Measurements from ENCODE around the gene RAP1GAP2.

RAP1GAP2 gene

GRCh38 chr17:2900842-2901241 is 104.6 kb downstream of the RAP1GAP2 start:
- Histone ChIP-seq H3K4me2 (ENCODE audit: low read depth, low read length) (no peak overlapping the region), H3F3A (ENCODE audit: insufficient read depth, low read length) (no peaks in the 10 kb centered on the region), H3K4me3 (ENCODE audit: low read length) (no peak overlapping the region), H3K27ac (ENCODE audit: low read length) (no peak overlapping the region), H3K36me3 (replicated peaks; ENCODE audit: insufficient read depth, low read length) (no peaks in the 10 kb centered on the region), H3K9ac (ENCODE audit: low read length) (no peak overlapping the region), H2AFZ (ENCODE audit: low read length) (no peak overlapping the region), H3K9me3 (replicated peaks; ENCODE audit: insufficient read depth, low read length) (no peaks in the 10 kb centered on the region), H3K9me2 (replicated peaks; ENCODE audit: insufficient read depth, low read length) (no peaks in the 10 kb centered on the region), H3K27me3 (replicated peaks; ENCODE audit: insufficient read depth, low read length) (peaks cover 62% of the 10 kb centered on the region), H3K4me1 (ENCODE audit: low read length) (no peaks in the 10 kb centered on the region), H3K79me2 (ENCODE audit: low read length) (no peaks in the 10 kb centered on the region), H4K20me1 (ENCODE audit: insufficient read depth, low read length) (no peaks in the 10 kb centered on the region)
- no peak for DNase-seq
- TF ChIP-seq, protein P1, sequence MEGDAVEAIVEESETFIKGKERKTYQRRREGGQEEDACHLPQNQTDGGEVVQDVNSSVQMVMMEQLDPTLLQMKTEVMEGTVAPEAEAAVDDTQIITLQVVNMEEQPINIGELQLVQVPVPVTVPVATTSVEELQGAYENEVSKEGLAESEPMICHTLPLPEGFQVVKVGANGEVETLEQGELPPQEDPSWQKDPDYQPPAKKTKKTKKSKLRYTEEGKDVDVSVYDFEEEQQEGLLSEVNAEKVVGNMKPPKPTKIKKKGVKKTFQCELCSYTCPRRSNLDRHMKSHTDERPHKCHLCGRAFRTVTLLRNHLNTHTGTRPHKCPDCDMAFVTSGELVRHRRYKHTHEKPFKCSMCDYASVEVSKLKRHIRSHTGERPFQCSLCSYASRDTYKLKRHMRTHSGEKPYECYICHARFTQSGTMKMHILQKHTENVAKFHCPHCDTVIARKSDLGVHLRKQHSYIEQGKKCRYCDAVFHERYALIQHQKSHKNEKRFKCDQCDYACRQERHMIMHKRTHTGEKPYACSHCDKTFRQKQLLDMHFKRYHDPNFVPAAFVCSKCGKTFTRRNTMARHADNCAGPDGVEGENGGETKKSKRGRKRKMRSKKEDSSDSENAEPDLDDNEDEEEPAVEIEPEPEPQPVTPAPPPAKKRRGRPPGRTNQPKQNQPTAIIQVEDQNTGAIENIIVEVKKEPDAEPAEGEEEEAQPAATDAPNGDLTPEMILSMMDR (IDR thresholded peaks at IDR 0.05; ENCODE audit: low read length) = no peak
- no peak for TF ChIP-seq EZH2 (optimal IDR thresholded peaks at IDR 0.05; ENCODE audit: low read depth, low read length)
- no peak for TF ChIP-seq EZH2phosphoT487 (IDR thresholded peaks at IDR 0.05; ENCODE audit: low read length)

GRCh38 chr17:2901582-2901981 is 105.3 kb downstream of the RAP1GAP2 start:
- Histone ChIP-seq H3K27ac (ENCODE audit: low read length) (no peak overlapping the region), H3K4me3 (ENCODE audit: low read length) (no peak overlapping the region), H4K20me1 (ENCODE audit: insufficient read depth, low read length) (no peaks in the 10 kb centered on the region), H3K9me3 (replicated peaks; ENCODE audit: insufficient read depth, low read length) (no peaks in the 10 kb centered on the region), H2AFZ (ENCODE audit: low read length) (no peak overlapping the region), H3K36me3 (replicated peaks; ENCODE audit: insufficient read depth, low read length) (no peaks in the 10 kb centered on the region), H3K4me2 (ENCODE audit: low read depth, low read length) (no peak overlapping the region), H3K9me2 (replicated peaks; ENCODE audit: insufficient read depth, low read length) (no peaks in the 10 kb centered on the region), H3K27me3 (replicated peaks; ENCODE audit: insufficient read depth, low read length) (peaks cover 68% of the 10 kb centered on the region), H3K4me1 (ENCODE audit: low read length) (no peaks in the 10 kb centered on the region), H3K79me2 (ENCODE audit: low read length) (no peaks in the 10 kb centered on the region), H3F3A (ENCODE audit: insufficient read depth, low read length) (no peaks in the 10 kb centered on the region), H3K9ac (ENCODE audit: low read length) (no peak overlapping the region)
- TF ChIP-seq EZH2phosphoT487 (IDR thresholded peaks at IDR 0.05; ENCODE audit: low read length) (no peak), EZH2 (optimal IDR thresholded peaks at IDR 0.05; ENCODE audit: low read depth, low read length) (no peak)
- TF ChIP-seq, protein P1 (IDR thresholded peaks at IDR 0.05; ENCODE audit: low read length) = no peak
- DNase-seq = no peak

DNA sequence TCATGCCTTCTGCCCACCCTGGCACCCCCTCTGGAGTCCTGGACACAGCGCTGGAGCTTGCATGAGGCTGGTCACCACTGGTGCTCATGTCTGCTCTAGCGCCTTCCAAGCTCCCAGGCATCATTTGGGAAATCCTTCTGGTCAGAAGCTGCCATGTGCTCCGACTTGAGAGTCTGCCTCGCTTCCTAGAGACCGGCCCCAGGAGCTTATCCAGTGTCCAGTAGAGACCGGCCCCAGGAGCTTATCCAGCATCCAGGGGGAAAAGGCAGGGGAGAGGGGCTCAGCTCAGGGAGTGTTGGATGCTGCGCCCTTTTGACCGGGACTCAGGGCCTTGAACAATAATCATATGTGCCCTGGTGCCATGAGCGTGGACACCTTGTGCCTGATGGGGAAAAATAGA is 106.3 kb downstream of the RAP1GAP2 start:
- Histone ChIP-seq H3K4me2 (ENCODE audit: low read depth, low read length) (no peak overlapping the region), H3K9me3 (replicated peaks; ENCODE audit: insufficient read depth, low read length) (no peaks in the 10 kb centered on the region), H3F3A (ENCODE audit: insufficient read depth, low read length) (no peaks in the 10 kb centered on the region), H3K4me3 (ENCODE audit: low read length) (no peak overlapping the region), H3K79me2 (ENCODE audit: low read length) (no peaks in the 10 kb centered on the region), H3K9me2 (replicated peaks; ENCODE audit: insufficient read depth, low read length) (no peaks in the 10 kb centered on the region), H2AFZ (ENCODE audit: low read length) (no peak overlapping the region), H3K4me1 (ENCODE audit: low read length) (no peaks in the 10 kb centered on the region), H3K9ac (ENCODE audit: low read length) (no peak overlapping the region), H3K27me3 (replicated peaks; ENCODE audit: insufficient read depth, low read length) (peaks cover 76% of the 10 kb centered on the region), H3K36me3 (replicated peaks; ENCODE audit: insufficient read depth, low read length) (no peaks in the 10 kb centered on the region), H3K27ac (ENCODE audit: low read length) (no peak overlapping the region), H4K20me1 (ENCODE audit: insufficient read depth, low read length) (no peaks in the 10 kb centered on the region)
- TF ChIP-seq EZH2phosphoT487 (IDR thresholded peaks at IDR 0.05; ENCODE audit: low read length) = no peak
- TF ChIP-seq, protein P1 (IDR thresholded peaks at IDR 0.05; ENCODE audit: low read length) = no peak
- TF ChIP-seq EZH2 (optimal IDR thresholded peaks at IDR 0.05; ENCODE audit: low read depth, low read length) = no peak
- no peak for DNase-seq

Measured in MM.1S (cell line).